ENCODE measurements around the gene TTI1.

Gene TTI1

DNA sequence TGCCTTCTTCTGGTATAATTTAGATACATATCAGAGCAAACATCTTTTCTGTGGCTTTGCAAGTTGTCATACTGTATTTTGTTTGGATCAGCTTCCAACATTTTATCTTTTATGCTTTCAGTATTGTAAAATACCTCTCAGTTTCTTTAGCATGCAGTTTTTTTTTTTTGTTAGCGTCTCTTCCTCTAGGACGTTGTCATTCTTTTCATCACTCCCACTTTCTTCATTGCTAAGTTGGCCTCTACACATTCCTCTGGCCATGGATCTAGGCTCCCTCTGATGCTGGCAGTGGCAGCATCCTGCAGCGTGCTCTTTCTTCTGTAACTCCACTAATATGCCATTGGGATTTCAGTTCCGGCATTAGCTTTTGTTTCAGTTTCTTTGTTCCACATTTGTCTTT is 22.0 kb upstream of the TTI1 start:
- DNase-seq (ENCODE audit: insufficient read length, low spot score) (no peak), FAIRE-seq (no peak)

DNA sequence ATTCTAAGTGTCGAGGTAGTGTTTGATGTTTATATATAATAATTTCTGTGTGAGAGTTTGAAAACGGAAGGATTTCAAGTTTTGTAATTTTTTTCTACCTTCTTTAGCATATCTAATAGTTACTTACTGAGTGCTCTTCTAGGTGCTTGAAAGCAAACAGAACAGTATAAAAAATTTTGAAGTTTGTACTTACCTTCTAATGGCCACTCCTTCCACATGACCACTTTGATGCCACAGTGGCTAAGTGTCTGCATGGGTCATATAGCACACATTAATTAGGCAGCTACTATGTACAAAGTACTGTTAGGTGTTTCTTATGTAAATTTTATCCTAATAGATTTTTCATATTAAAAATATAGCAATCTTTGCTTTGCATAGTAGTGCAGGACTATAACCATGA is 21.4 kb upstream of the TTI1 start:
- DNase-seq (ENCODE audit: insufficient read length, low spot score) (no peak), FAIRE-seq (no peak)

- peak; percentile 59 for FAIRE-seq
- DNase-seq (ENCODE audit: insufficient read length, low spot score), result no peak
Measured at GRCh38 chr20:38052870-38053269, 19.6 kb upstream of the TTI1 start.

DNA sequence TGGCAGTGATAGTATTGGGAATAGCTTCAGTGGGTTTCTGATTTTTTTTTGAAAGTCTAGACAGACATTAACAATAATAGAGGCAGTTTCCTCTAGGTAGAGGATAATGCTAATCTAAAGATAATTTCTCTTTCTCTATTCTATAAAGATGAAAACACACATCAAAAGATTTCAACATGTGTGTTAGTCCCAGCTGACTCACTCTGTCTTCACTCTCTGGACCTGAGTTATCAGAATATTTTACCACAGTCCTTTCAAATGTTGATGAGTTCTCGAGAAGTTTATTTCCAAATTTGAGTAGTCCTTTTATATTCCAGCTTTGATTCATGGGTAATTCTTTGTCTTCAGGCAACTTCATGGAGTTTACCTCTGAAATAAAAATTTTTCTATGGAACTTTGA is 17.4 kb upstream of the TTI1 start:
- no peak for DNase-seq (ENCODE audit: insufficient read length, low spot score)
- FAIRE-seq, result no peak

DNA sequence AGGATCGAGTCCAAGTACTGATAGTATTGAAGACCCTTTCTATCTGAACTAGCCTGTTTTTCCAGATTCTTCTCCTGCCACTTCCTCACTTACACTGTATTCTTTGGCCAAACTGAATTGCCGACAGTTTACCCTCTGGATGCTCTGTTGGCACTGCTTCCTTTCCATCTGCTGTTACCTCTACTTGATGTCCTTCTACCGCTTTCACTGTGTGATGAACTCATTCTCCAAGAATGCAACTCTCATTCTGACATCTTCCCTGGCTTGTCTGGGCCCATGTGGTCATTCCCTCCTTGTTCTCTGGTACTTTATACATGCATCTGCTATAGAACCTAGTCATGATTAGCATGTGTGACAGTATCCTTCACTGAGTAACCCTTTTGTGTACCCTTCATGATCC is 16.5 kb upstream of the TTI1 start:
- DNase-seq (ENCODE audit: insufficient read length, low spot score) (peak; percentile 84), FAIRE-seq (peak; percentile 98)

GRCh38 chr20:38046572-38046971 is 13.3 kb upstream of the TTI1 start:
- FAIRE-seq, result no peak

DNA sequence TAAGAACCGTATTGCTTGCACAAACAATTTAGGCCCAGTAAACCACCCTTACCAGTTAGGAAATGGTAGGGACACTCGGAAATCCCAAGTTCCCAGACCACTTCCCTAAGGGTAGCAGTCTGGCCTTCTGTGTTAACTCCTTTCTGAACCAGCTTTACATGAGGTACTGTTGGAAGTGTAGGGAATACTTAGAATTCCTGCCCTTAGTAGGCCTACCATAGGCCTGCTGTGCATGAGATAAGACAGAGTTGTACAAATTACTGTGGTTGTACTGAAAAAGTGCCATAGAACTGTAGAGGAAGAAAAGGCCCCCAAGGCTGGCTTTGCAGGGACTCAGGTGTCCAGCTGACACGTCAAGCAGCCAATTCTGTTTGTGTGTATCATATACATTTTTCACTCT is 11.4 kb upstream of the TTI1 start:
- FAIRE-seq, result no peak
- DNase-seq (ENCODE audit: insufficient read length, low spot score), result no peak

More at GRCh38 chr20:38046572-38046971, 13.3 kb upstream of the TTI1 start:
- DNase-seq (ENCODE audit: insufficient read length, low spot score), result no peak

GRCh38 chr20:38043512-38044300 is 10.4 kb upstream of the TTI1 start:
- FAIRE-seq (peak; percentile 90), DNase-seq (ENCODE audit: insufficient read length, low spot score) (peak; percentile 90)

DNA sequence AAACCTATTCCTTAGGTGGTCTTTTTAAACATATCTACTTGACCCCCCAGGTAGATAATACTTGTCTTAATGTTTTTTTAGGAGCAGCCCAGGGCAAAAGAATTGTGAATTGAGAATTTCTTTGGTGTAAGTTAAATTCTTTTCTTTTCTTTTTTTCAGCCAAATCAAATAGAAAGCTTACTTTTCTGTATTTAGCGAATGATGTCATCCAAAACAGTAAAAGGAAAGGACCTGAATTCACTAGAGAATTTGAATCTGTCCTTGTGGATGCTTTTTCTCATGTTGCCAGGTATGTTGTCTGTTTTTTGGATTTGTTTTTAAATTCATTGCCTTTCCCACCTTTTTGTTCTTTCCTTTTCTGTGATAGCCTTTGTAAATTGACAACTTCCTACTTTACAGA is 7.0 kb upstream of the TTI1 start:
- DNase-seq (ENCODE audit: insufficient read length, low spot score), result no peak
- FAIRE-seq, result no peak

GRCh38 chr20:38036366-38036765 is 3.1 kb upstream of the TTI1 start:
- no peak for FAIRE-seq

GRCh38 chr20:38034961-38035360 is 1.7 kb upstream of the TTI1 start:
- DNase-seq (ENCODE audit: insufficient read length, low spot score) (no peak), FAIRE-seq (peak; percentile 20)

More at GRCh38 chr20:38036366-38036765, 3.1 kb upstream of the TTI1 start:
- DNase-seq (ENCODE audit: insufficient read length, low spot score), result no peak

DNA sequence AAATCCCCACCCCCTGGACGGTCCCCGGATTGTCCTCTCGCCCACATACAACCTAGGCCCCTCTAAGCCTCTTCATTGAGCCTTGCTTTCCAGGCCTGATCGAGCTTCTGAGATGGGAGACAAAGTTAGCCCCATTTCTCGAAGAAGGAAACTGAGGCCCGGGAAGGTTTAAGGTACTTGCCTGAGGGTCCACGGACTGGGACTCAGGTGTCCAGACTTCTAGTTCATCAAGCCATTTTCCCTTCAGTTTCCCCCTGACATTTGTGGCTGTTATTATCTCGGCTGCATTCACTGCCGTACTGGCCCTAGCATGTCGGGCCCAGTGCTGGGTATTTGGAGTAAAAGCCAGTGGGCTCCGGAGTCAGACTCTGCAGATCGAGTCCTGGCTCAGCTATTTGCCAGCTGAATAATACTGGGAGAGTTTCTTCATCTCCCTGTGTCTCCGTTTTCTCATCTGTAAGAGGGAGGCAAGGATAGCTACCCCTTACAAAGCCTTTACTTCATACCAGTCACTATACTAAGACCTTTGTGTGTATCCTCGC is 923 bp upstream of the TTI1 start:
- FAIRE-seq, result no peak
- no peak for DNase-seq (ENCODE audit: insufficient read length, low spot score)

GRCh38 chr20:38032585-38033329 is 499 bp downstream of the TTI1 start:
- peak; percentile 52 for FAIRE-seq

GRCh38 chr20:38031957-38032356 is 1.3 kb downstream of the TTI1 start:
- DNase-seq (ENCODE audit: insufficient read length, low spot score), result no peak
- peak; percentile 40 for FAIRE-seq

More at GRCh38 chr20:38032585-38033329, 499 bp downstream of the TTI1 start:
- no peak for DNase-seq (ENCODE audit: insufficient read length, low spot score)

- FAIRE-seq (no peak), DNase-seq (ENCODE audit: insufficient read length, low spot score) (no peak)
Measured at GRCh38 chr20:38029453-38029852, 3.8 kb downstream of the TTI1 start.

DNA sequence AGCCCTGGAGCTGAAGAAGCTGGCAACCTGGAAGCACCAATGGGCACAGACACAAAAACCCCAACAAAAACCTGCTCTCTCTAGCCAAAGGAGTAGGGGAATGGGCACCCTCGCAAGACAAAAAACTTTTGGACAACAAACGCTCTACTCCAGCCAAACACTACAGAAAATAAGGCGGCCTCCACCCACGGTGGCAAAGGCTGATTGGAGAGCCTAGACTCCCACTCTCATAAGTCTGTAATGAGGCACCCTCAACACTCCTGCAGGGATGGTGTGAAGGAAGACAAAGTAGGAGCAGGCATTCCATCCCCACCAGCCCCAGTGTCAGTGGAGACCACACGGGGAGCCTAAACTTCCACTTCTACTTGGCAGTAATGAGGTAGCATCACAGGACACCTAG is 8.8 kb downstream of the TTI1 start:
- FAIRE-seq, result peak; percentile 67
- DNase-seq (ENCODE audit: insufficient read length, low spot score), result no peak

DNA sequence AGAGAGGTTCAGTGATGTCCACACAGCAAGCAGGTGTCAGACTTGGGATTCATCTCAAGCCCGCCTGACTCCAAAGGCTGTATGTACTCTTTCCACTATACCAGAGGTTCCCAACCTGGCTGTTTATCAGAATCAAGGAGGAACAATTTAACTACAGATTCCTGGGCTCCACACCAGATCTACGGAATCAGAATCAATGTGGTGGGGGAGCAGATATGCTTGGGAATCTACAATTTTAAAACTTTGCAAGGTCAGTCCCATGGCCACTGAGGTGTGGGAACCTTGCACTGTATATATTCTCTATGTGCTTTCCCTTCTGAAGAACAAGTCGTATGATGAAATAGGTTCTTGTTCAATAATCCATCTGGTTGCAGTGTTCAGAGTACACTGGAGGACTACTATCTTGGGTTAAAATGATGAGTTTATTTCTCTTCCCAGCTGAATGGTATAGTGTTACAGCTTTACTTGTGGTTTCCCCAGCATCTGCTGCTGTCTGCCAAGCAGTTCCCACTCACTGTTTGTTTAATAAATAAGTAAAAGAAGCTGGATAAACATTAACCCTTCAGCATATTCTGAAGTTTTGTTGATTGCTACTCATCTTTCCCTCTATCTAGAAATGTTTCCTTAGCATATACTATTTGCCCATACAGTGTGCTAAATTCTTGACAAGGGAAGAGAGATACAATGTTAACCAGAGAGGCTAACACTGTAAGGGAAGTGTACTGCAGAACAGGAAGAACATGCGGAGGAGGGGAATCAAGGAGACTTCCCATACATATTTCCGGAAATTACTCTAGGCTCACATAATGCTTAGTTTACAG is 9.9 kb downstream of the TTI1 start:
- no peak for DNase-seq (ENCODE audit: insufficient read length, low spot score)
- FAIRE-seq, result peak; percentile 89

DNA sequence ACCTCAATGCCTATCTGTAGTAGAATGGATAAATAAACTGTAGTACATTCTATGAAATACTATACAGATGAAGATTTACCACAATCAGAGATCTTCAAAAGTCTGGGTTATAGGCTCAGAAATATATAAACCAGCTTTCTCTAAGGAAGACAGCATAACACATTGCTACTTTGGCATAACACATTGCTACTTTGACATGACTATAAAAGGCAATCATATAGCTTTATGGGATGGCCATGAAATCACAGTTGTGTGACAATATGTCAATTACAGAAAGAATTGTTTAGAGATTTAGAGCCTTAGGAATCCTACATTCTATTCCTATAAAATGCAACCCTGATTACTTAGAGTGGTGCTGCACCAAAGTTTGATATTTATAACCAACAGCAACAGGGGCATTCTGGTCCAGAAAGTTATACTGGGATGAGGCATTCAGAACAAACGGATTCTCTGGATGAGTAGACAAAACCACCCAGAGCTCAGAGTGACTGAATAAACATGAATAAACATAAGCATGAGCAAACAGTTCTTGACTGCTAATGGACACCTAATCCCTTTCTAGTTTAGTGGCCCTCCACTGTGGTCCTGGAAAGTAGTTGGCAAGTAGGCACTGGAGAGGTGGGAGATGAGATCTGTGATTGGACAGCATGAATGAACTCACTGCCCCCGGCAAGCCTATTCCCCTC is 12.0 kb downstream of the TTI1 start:
- DNase-seq (ENCODE audit: insufficient read length, low spot score) (no peak), FAIRE-seq (peak; percentile 20)

DNA sequence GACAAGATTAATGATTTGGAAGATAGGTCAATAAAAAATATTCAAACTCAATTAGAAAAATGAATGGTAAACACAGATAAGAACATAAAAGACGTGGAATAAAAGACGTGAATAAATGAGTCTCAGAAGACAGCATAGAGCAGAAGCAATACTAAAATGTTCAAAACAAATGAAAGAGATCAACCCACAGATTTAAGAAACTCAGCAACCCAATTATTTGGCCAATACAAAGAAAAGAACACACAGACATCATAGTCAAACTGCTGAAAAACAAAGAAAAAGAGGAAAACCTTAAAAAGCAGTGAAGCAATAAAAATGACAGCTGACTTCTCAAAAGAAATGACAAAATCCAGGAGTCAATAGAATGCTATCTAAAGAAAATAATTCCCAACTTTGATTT is 14.9 kb downstream of the TTI1 start:
- FAIRE-seq (no peak), DNase-seq (ENCODE audit: insufficient read length, low spot score) (no peak)

DNA sequence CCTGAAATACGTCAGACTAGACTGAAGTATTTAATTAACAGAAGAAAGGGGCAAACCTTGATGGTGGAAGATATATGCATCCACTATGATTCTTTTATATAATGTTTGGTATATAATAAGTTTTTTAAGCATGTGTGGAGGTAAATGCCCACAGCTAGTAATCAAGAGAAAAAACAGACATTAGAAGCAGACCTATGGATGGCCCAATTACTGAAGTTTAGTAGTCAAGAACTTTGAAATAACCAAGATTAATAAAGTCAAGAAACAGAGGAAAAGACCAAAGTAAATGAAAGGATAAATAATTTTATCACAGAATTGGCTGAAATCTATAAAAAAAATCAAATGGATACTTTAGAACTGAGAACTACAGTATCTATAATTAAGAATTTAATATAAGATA is 15.3 kb downstream of the TTI1 start:
- DNase-seq (ENCODE audit: insufficient read length, low spot score), result no peak
- no peak for FAIRE-seq

Measured in HTR-8/SVneo (cell line).